ENCODE measurements around the gene KCNAB3.

Gene KCNAB3

DNA sequence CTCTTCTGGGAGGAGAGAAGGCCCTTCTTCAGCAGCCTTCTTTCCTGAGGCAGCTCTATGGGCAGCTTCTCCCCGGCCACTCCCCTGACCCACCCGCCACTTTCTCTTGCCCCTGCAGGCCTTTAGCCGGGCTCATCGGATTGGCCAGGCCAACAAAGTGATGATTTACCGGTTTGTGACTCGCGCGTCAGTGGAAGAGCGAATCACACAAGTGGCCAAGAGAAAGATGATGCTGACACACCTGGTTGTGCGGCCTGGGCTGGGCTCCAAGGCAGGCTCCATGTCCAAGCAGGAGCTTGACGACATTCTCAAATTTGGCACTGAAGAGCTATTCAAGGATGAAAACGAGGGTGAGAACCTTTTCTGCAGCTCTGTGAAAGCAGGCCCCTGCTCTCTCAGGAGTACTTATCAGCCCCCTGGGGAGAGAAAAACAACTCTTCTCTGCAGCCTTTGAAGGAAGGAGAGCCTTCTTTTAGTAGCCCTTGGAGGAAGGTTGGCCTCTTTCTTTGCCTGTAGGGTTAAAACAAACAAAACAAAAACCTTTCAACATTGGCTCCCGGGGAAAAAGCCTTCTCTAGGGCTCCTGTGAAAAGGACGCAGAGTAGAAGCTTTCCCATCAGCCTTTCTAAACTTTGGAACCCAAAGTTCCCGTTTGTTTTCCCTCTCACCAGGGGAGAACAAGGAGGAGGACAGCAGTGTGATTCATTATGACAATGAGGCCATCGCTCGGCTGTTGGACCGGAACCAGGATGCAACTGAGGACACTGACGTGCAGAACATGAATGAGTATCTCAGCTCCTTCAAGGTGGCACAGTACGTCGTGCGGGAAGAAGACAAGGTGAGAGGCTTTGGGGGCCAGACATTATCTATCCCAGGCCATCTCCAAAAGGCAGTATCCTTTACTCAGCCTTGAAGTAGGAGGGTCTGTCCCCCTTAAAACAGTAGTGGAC lies 26.2 kb downstream of the KCNAB3 start:
- peaks cover 3% of the 10 kb centered on the region for H3K4me1 ChIP-seq (ENCODE audit: control insufficient read depth, insufficient read depth, low read depth, low read length)
- H2BK15ac ChIP-seq (ENCODE audit: low read depth, poor library complexity, severe bottlenecking): no peak overlapping the region
- peaks cover 29% of the 10 kb centered on the region for H3K79me1 ChIP-seq (replicated peaks; ENCODE audit: low read length, poor library complexity, severe bottlenecking)
- H3K27me3 ChIP-seq (ENCODE audit: control insufficient read depth in 1 of 2, insufficient read depth in 1 of 2, low read length in 2 of 2): no peaks in the 10 kb centered on the region
- H3K36me3 ChIP-seq (ENCODE audit: control insufficient read depth in 1 of 2, insufficient read depth in 2 of 2, low read depth in 1 of 2, low read length in 2 of 2): peaks cover 89 to 95% of the 10 kb centered on the region in 2 experiments
- H2BK12ac ChIP-seq (ENCODE audit: low read length in 2 of 2): no peak overlapping the region
- no peak overlapping the region for H3K27ac ChIP-seq (ENCODE audit: low read length, poor library complexity, severe bottlenecking)
- H2AFZ ChIP-seq (ENCODE audit: low read depth, low read length): no peak overlapping the region
- 73% methylated on average over 22 of the region's 22 CpGs for WGBS
- no peak overlapping the region for H4K91ac ChIP-seq (ENCODE audit: low read length)
- H3K14ac ChIP-seq (ENCODE audit: low read length in 2 of 2): no peak overlapping the region
- H3K23ac ChIP-seq (ENCODE audit: low read length in 2 of 2): no peak overlapping the region
- no peak overlapping the region for H2AK5ac ChIP-seq (ENCODE audit: low read length, severe bottlenecking)
- H3K9ac ChIP-seq (ENCODE audit: low read length): no peak overlapping the region
- no peak overlapping the region for H3K4me2 ChIP-seq (ENCODE audit: low read length, poor library complexity, severe bottlenecking)
- H3K9me3 ChIP-seq (ENCODE audit: control insufficient read depth, low read length): no peaks in the 10 kb centered on the region
- no peak overlapping the region for H2BK5ac ChIP-seq (ENCODE audit: low read depth, low read length, poor library complexity, severe bottlenecking)
- H3K18ac ChIP-seq (ENCODE audit: low read depth in 1 of 2, low read length in 2 of 2): no peak overlapping the region
- no peak overlapping the region for H4K8ac ChIP-seq (ENCODE audit: low read length)
- H2BK120ac ChIP-seq (ENCODE audit: low read depth, low read length): no peak overlapping the region
- no peak overlapping the region for H3K4ac ChIP-seq (ENCODE audit: low read depth in 1 of 2, low read length in 2 of 2)
- no peak for DNase-seq
- H3K4me3 ChIP-seq (ENCODE audit: insufficient read depth in 1 of 2, low read depth in 1 of 2, low read length in 2 of 2): no peak overlapping the region

DNA sequence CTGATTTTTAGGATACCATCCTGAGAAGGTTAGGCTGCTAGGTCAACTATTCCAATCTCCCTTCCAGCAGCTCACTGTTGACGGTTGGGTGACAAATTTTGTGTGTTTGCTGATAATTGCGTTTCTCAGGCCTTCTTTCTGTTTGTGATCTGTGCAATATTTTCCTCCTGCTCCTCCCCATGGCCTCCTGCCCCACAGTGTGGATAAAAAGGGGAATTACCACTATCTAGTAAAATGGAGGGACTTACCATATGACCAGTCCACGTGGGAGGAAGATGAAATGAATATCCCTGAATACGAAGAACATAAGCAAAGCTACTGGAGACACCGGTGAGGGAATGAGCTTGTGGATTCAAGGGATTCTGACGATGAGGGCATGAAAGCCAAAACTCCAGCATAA lies 31.9 kb downstream of the KCNAB3 start:
- Histone ChIP-seq H3K14ac (ENCODE audit: low read length in 2 of 2) (no peak overlapping the region), H3K4me2 (ENCODE audit: low read length, poor library complexity, severe bottlenecking) (no peak overlapping the region), H4K91ac (ENCODE audit: low read length) (no peak overlapping the region), H2BK5ac (ENCODE audit: low read depth, low read length, poor library complexity, severe bottlenecking) (no peak overlapping the region), H2BK120ac (ENCODE audit: low read depth, low read length) (no peak overlapping the region), H3K18ac (ENCODE audit: low read depth in 1 of 2, low read length in 2 of 2) (no peak overlapping the region), H3K9ac (ENCODE audit: low read length) (peak overlapping the region; percentile 54), H2BK15ac (ENCODE audit: low read depth, poor library complexity, severe bottlenecking) (no peak overlapping the region), H3K27ac (ENCODE audit: low read length, poor library complexity, severe bottlenecking) (no peak overlapping the region), H3K27me3 (ENCODE audit: control insufficient read depth in 1 of 2, insufficient read depth in 1 of 2, low read length in 2 of 2) (no peaks in the 10 kb centered on the region), H3K79me1 (replicated peaks; ENCODE audit: low read length, poor library complexity, severe bottlenecking) (peaks cover 55% of the 10 kb centered on the region), H2AFZ (ENCODE audit: low read depth, low read length) (no peak overlapping the region), H3K4ac (ENCODE audit: low read depth in 1 of 2, low read length in 2 of 2) (no peak overlapping the region), H3K4me1 (ENCODE audit: control insufficient read depth, insufficient read depth, low read depth, low read length) (no peaks in the 10 kb centered on the region), H3K9me3 (ENCODE audit: control insufficient read depth, low read length) (no peaks in the 10 kb centered on the region), H2BK12ac (ENCODE audit: low read length in 2 of 2) (no peak overlapping the region), H3K4me3 (ENCODE audit: insufficient read depth in 1 of 2, low read depth in 1 of 2, low read length in 2 of 2) (no peak overlapping the region), H4K8ac (ENCODE audit: low read length) (no peak overlapping the region), H2AK5ac (ENCODE audit: low read length, severe bottlenecking) (no peak overlapping the region), H3K36me3 (ENCODE audit: control insufficient read depth in 1 of 2, insufficient read depth in 2 of 2, low read depth in 1 of 2, low read length in 2 of 2) (peaks cover 80 to 88% of the 10 kb centered on the region in 2 experiments), H3K23ac (ENCODE audit: low read length in 2 of 2) (no peak overlapping the region)
- 82% methylated on average over 4 of the region's 6 CpGs for WGBS
- peak; percentile 70 for DNase-seq

DNA sequence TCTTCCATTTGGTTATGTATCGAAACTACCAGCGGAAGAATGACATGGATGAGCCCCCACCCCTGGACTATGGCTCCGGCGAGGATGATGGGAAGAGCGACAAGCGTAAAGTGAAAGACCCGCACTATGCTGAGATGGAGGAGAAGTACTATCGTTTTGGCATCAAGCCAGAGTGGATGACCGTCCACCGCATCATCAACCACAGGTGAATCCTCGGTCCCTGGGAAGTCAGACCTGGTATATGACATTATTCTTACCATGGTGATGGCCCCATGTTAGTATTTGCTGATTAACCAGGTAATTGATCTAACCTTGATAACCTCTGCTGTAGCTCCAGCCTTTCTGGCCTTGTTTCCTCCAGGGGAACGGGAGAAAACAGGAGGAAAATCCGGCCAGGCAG lies 32.6 kb downstream of the KCNAB3 start:
- Histone ChIP-seq H3K9me3 (ENCODE audit: control insufficient read depth, low read length) (no peaks in the 10 kb centered on the region), H3K4me2 (ENCODE audit: low read length, poor library complexity, severe bottlenecking) (no peak overlapping the region), H2BK15ac (ENCODE audit: low read depth, poor library complexity, severe bottlenecking) (no peak overlapping the region), H3K4me3 (ENCODE audit: insufficient read depth in 1 of 2, low read depth in 1 of 2, low read length in 2 of 2) (no peak overlapping the region), H2BK120ac (ENCODE audit: low read depth, low read length) (no peak overlapping the region), H3K27ac (ENCODE audit: low read length, poor library complexity, severe bottlenecking) (no peak overlapping the region), H3K23ac (ENCODE audit: low read length in 2 of 2) (no peak overlapping the region), H2BK12ac (ENCODE audit: low read length in 2 of 2) (no peak overlapping the region), H2AK5ac (ENCODE audit: low read length, severe bottlenecking) (no peak overlapping the region), H3K18ac (ENCODE audit: low read depth in 1 of 2, low read length in 2 of 2) (no peak overlapping the region), H2AFZ (ENCODE audit: low read depth, low read length) (no peak overlapping the region), H2BK5ac (ENCODE audit: low read depth, low read length, poor library complexity, severe bottlenecking) (no peak overlapping the region), H3K14ac (ENCODE audit: low read length in 2 of 2) (no peak overlapping the region), H3K4ac (ENCODE audit: low read depth in 1 of 2, low read length in 2 of 2) (no peak overlapping the region), H3K4me1 (ENCODE audit: control insufficient read depth, insufficient read depth, low read depth, low read length) (no peaks in the 10 kb centered on the region), H3K79me1 (replicated peaks; ENCODE audit: low read length, poor library complexity, severe bottlenecking) (peaks cover 56% of the 10 kb centered on the region), H4K8ac (ENCODE audit: low read length) (no peak overlapping the region), H3K27me3 (ENCODE audit: control insufficient read depth in 1 of 2, insufficient read depth in 1 of 2, low read length in 2 of 2) (no peaks in the 10 kb centered on the region), H4K91ac (ENCODE audit: low read length) (no peak overlapping the region), H3K9ac (ENCODE audit: low read length) (peak overlapping the region; percentile 54), H3K36me3 (ENCODE audit: control insufficient read depth in 1 of 2, insufficient read depth in 2 of 2, low read depth in 1 of 2, low read length in 2 of 2) (peaks cover 78 to 86% of the 10 kb centered on the region in 2 experiments)
- no peak for DNase-seq
- 93% methylated on average over 13 of the region's 13 CpGs for WGBS

DNA sequence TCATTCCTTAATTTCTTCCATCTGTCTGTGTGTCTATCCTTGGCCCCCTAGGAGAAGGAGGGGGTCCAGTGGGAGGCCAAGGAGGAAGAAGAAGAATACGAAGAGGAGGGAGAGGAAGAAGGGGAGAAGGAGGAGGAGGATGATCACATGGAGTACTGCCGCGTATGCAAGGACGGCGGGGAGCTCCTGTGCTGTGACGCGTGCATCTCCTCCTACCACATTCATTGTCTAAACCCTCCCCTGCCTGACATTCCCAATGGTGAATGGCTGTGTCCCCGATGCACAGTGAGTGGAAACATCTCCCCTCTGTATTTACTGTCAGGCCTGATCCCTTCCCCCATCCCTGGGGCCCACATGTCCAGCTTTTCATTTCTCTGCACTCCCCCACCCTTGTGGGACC lies 34.8 kb downstream of the KCNAB3 start:
- no peaks in the 10 kb centered on the region for H3K27me3 ChIP-seq (ENCODE audit: control insufficient read depth in 1 of 2, insufficient read depth in 1 of 2, low read length in 2 of 2)
- no peak overlapping the region for H3K18ac ChIP-seq (ENCODE audit: low read depth in 1 of 2, low read length in 2 of 2)
- no peak for DNase-seq
- no peak overlapping the region for H3K4me2 ChIP-seq (ENCODE audit: low read length, poor library complexity, severe bottlenecking)
- H3K4ac ChIP-seq (ENCODE audit: low read depth in 1 of 2, low read length in 2 of 2): no peak overlapping the region
- WGBS: 95% methylated on average over 8 of the region's 8 CpGs
- H3K9me3 ChIP-seq (ENCODE audit: control insufficient read depth, low read length): no peaks in the 10 kb centered on the region
- H3K4me1 ChIP-seq (ENCODE audit: control insufficient read depth, insufficient read depth, low read depth, low read length): no peaks in the 10 kb centered on the region
- no peak overlapping the region for H2AFZ ChIP-seq (ENCODE audit: low read depth, low read length)
- H2BK5ac ChIP-seq (ENCODE audit: low read depth, low read length, poor library complexity, severe bottlenecking): no peak overlapping the region
- no peak overlapping the region for H3K23ac ChIP-seq (ENCODE audit: low read length in 2 of 2)
- H3K4me3 ChIP-seq (ENCODE audit: insufficient read depth in 1 of 2, low read depth in 1 of 2, low read length in 2 of 2): no peak overlapping the region
- H2BK120ac ChIP-seq (ENCODE audit: low read depth, low read length): no peak overlapping the region
- H2BK15ac ChIP-seq (ENCODE audit: low read depth, poor library complexity, severe bottlenecking): no peak overlapping the region
- peaks cover 78 to 84% of the 10 kb centered on the region in 2 experiments for H3K36me3 ChIP-seq (ENCODE audit: control insufficient read depth in 1 of 2, insufficient read depth in 2 of 2, low read depth in 1 of 2, low read length in 2 of 2)
- peaks cover 60% of the 10 kb centered on the region for H3K79me1 ChIP-seq (replicated peaks; ENCODE audit: low read length, poor library complexity, severe bottlenecking)
- H2BK12ac ChIP-seq (ENCODE audit: low read length in 2 of 2): no peak overlapping the region
- no peak overlapping the region for H4K91ac ChIP-seq (ENCODE audit: low read length)
- H3K27ac ChIP-seq (ENCODE audit: low read length, poor library complexity, severe bottlenecking): no peak overlapping the region
- H2AK5ac ChIP-seq (ENCODE audit: low read length, severe bottlenecking): no peak overlapping the region
- H4K8ac ChIP-seq (ENCODE audit: low read length): no peak overlapping the region
- H3K9ac ChIP-seq (ENCODE audit: low read length): peak overlapping the region; percentile 5
- no peak overlapping the region for H3K14ac ChIP-seq (ENCODE audit: low read length in 2 of 2)
